ENCODE data around the gene OR2W3.

The OR2W3 gene

GRCh38 chr1:247908766-247909165, 13.4 kb downstream of the OR2W3 start:
- DNase-seq (ENCODE audit: low read depth, low spot score) = no peak
- no peak overlapping the region for H3K4me3 ChIP-seq (ENCODE audit: low read depth, low read length)
- TF ChIP-seq CTCF (IDR thresholded peaks at IDR 0.05; ENCODE audit: insufficient read depth, low read length, missing control alignments) = no peak
- ChIA-PET CTCF (no interaction called here), POLR2A (no interaction called here)

GRCh38 chr1:247913786-247914185, 18.4 kb downstream of the OR2W3 start:
- CTCF ChIA-PET = no interaction called here

GRCh38 chr1:247914941-247915662, 19.7 kb downstream of the OR2W3 start:
- H3K4me3 ChIP-seq (ENCODE audit: low read depth, low read length) = no peak overlapping the region
- ChIA-PET POLR2A (no interaction called here), CTCF (no interaction called here)
- DNase-seq (ENCODE audit: low read depth, low spot score) = no peak
- no peak for TF ChIP-seq CTCF (IDR thresholded peaks at IDR 0.05; ENCODE audit: insufficient read depth, low read length, missing control alignments)

More at GRCh38 chr1:247913786-247914185, 18.4 kb downstream of the OR2W3 start:
- H3K4me3 ChIP-seq (ENCODE audit: low read depth, low read length) = no peak overlapping the region
- POLR2A ChIA-PET = no interaction called here
- DNase-seq (ENCODE audit: low read depth, low spot score) = no peak
- TF ChIP-seq CTCF (IDR thresholded peaks at IDR 0.05; ENCODE audit: insufficient read depth, low read length, missing control alignments) = no peak

GRCh38 chr1:247919952-247920351, 24.6 kb downstream of the OR2W3 start, which contains the start of gene OR2T8:
Gene OR2T8, plus strand, starts transcription at chr1:247920252. Its CDS starts 766 bp downstream, at chr1:247921018.
- ChIA-PET POLR2A (no interaction called here), CTCF (no interaction called here)
- no peak within 1 kb of the TSS for H3K4me3 ChIP-seq (ENCODE audit: low read depth, low read length)
- no peak for DNase-seq (ENCODE audit: low read depth, low spot score)
- TF ChIP-seq CTCF (IDR thresholded peaks at IDR 0.05; ENCODE audit: insufficient read depth, low read length, missing control alignments) = no peak

- no peak for DNase-seq (ENCODE audit: low read depth, low spot score)
- POLR2A ChIA-PET = no interaction called here
- no peak overlapping the region for H3K4me3 ChIP-seq (ENCODE audit: low read depth, low read length)
- CTCF ChIA-PET = no interaction called here
- no peak for TF ChIP-seq CTCF (IDR thresholded peaks at IDR 0.05; ENCODE audit: insufficient read depth, low read length, missing control alignments)
Measured at GRCh38 chr1:247923941-247924340, 28.6 kb downstream of the OR2W3 start.

- POLR2A ChIA-PET = no interaction called here
- no peak for DNase-seq (ENCODE audit: low read depth, low spot score)
- no peak for TF ChIP-seq CTCF (IDR thresholded peaks at IDR 0.05; ENCODE audit: insufficient read depth, low read length, missing control alignments)
- CTCF ChIA-PET = no interaction called here
- H3K4me3 ChIP-seq (ENCODE audit: low read depth, low read length) = no peak within 1 kb of the TSS
Measured at GRCh38 chr1:247924868-247925267, 29.5 kb downstream of the OR2W3 start, which contains the start of gene OR2AJ1. Gene OR2AJ1, plus strand, starts transcription at chr1:247924889. Its CDS starts 8,880 bp downstream, at chr1:247933769.
